Measurements from ENCODE around the gene OR2B2. TPM values are rescaled to one million over a fixed set of nuclear protein-coding genes. Genes with fewer than 3 reads are reported as not detected.

OR2B2 gene
- total RNA-seq, 1 donor from 2014 or later, result not detected

- no peaks in the 10 kb centered on the region for H3K9me3 ChIP-seq
- DNase-seq, result no peak
- peak; percentile 77 for TF ChIP-seq CTCF (IDR thresholded peaks at IDR 0.05)
- H3K4me3 ChIP-seq, result peak overlapping the region; percentile 70
- peaks cover 16% of the 10 kb centered on the region for H3K27me3 ChIP-seq
- H3K4me1 ChIP-seq, result peaks cover 23% of the 10 kb centered on the region
- peak overlapping the region; percentile 71 for H3K27ac ChIP-seq
- peak; percentile 80 for ATAC-seq
- no peaks in the 10 kb centered on the region for H3K36me3 ChIP-seq
- intact Hi-C loops (cut with DNase I), result loop anchor here (10.0 kb wide), 1 partner anchor 120 kb away; no protein-coding TSS in a partner anchor
These were observed 17.1 kb downstream of the OR2B2 start for GRCh38 chr6:27894839-27895762.

- TF ChIP-seq CTCF (IDR thresholded peaks at IDR 0.05), result no peak
- DNase-seq, result peak; percentile 84
These were observed 18.1 kb downstream of the OR2B2 start for GRCh38 chr6:27893836-27894807.

GRCh38 chr6:27893059-27893835 is 18.9 kb downstream of the OR2B2 start:
- TF ChIP-seq CTCF (IDR thresholded peaks at IDR 0.05), result no peak
- peak; percentile 89 for DNase-seq
- peak; percentile 83 for ATAC-seq

More at GRCh38 chr6:27893836-27894807, 18.1 kb downstream of the OR2B2 start:
- peaks cover 23% of the 10 kb centered on the region for H3K27me3 ChIP-seq
- H3K9me3 ChIP-seq, result no peaks in the 10 kb centered on the region
- intact Hi-C loops (cut with DNase I), result loop anchor here (10.0 kb wide), 1 partner anchor 119 kb away; no protein-coding TSS in a partner anchor
- H3K27ac ChIP-seq, result peak overlapping the region; percentile 72
- peak; percentile 76 for ATAC-seq
- H3K36me3 ChIP-seq, result no peaks in the 10 kb centered on the region
- H3K4me1 ChIP-seq, result peaks cover 23% of the 10 kb centered on the region
- peak overlapping the region; percentile 70 for H3K4me3 ChIP-seq

GRCh38 chr6:27892649-27893058 is 19.5 kb downstream of the OR2B2 start:
- intact Hi-C loops (cut with DNase I), result loop anchor here (10.0 kb wide), 1 partner anchor 118 kb away; no protein-coding TSS in a partner anchor
- no peak for ATAC-seq
- DNase-seq, result no peak
- TF ChIP-seq CTCF (IDR thresholded peaks at IDR 0.05), result no peak
- peaks cover 23% of the 10 kb centered on the region for H3K4me1 ChIP-seq
- H3K27ac ChIP-seq, result peak overlapping the region; percentile 72
- no peaks in the 10 kb centered on the region for H3K36me3 ChIP-seq
- H3K9me3 ChIP-seq, result no peaks in the 10 kb centered on the region
- peak overlapping the region; percentile 70 for H3K4me3 ChIP-seq
- H3K27me3 ChIP-seq, result peaks cover 25% of the 10 kb centered on the region

More at GRCh38 chr6:27893059-27893835, 18.9 kb downstream of the OR2B2 start:
- H3K27me3 ChIP-seq, result peaks cover 25% of the 10 kb centered on the region
- intact Hi-C loops (cut with DNase I), result loop anchor here (10.0 kb wide), 1 partner anchor 118 kb away; no protein-coding TSS in a partner anchor
- H3K36me3 ChIP-seq, result no peaks in the 10 kb centered on the region
- H3K9me3 ChIP-seq, result no peaks in the 10 kb centered on the region
- peaks cover 23% of the 10 kb centered on the region for H3K4me1 ChIP-seq
- peak overlapping the region; percentile 70 for H3K4me3 ChIP-seq
- peak overlapping the region; percentile 72 for H3K27ac ChIP-seq

All from upper lobe of right lung (tissue), 1 donor.